H9 (cell line): ENCODE data around the gene PARP9. TPM values are rescaled to one million over a fixed set of nuclear protein-coding genes. Genes with fewer than 3 reads are reported as not detected.

ENCODE experiments used
- DNase-seq: peaks from one replicate; pipeline ENCODE4 v3.0.0-alpha.2; 2017
- H2AFZ ChIP-seq: one replicate; pipeline ENCODE4 v1.6.1; 2013; ENCODE audit warnings: mild to moderate bottlenecking, low read length, control low read depth, moderate library complexity
- H2AK5ac ChIP-seq: 2 replicates; pipeline ENCODE4 v1.6.1; 2013; ENCODE audit warnings: low read length, control low read depth, mixed read lengths; ENCODE audit not compliant: insufficient read length
- H2BK120ac ChIP-seq: one replicate; pipeline ENCODE4 v1.6.1; 2013; ENCODE audit warnings: low read depth, mild to moderate bottlenecking, low read length, control low read depth, inconsistent platforms; ENCODE audit not compliant: poor library complexity, severe bottlenecking
- H2BK12ac ChIP-seq: 2 replicates; pipeline ENCODE4 v1.6.1; 2013; ENCODE audit warnings: low read length, control low read depth, mixed read lengths, low read depth; ENCODE audit not compliant: insufficient read length
- H2BK15ac ChIP-seq: 2 replicates; pipeline ENCODE4 v1.6.1; 2013; ENCODE audit warnings: low read depth, low read length, control low read depth
- H2BK20ac ChIP-seq: one replicate; pipeline ENCODE4 v1.6.1; 2013; ENCODE audit warnings: low read depth, mild to moderate bottlenecking, low read length, control low read depth, inconsistent platforms; ENCODE audit not compliant: poor library complexity, severe bottlenecking
- H2BK5ac ChIP-seq: 2 replicates; pipeline ENCODE4 v1.6.1; 2013; ENCODE audit warnings: low read length, control low read depth, mixed read lengths; ENCODE audit not compliant: insufficient read length
- H3K14ac ChIP-seq: 2 replicates; pipeline ENCODE4 v1.6.1; 2013; ENCODE audit warnings: low read length, control low read depth; ENCODE audit not compliant: insufficient read depth
- H3K18ac ChIP-seq: 2 replicates; pipeline ENCODE4 v1.6.1; 2013; ENCODE audit warnings: low read depth, mild to moderate bottlenecking, mixed read lengths, low read length, control low read depth; ENCODE audit not compliant: insufficient read length
- H3K23ac ChIP-seq: 2 replicates; pipeline ENCODE4 v1.6.1; 2013; ENCODE audit warnings: low read length, control low read depth, mixed read lengths, low read depth; ENCODE audit not compliant: insufficient read length
- H3K23me2 ChIP-seq: 2 replicates; pipeline ENCODE4 v1.6.1; 2013; ENCODE audit warnings: low read depth, mild to moderate bottlenecking, mixed read lengths, low read length, control low read depth; ENCODE audit not compliant: insufficient read length, poor library complexity, severe bottlenecking
- H3K27ac ChIP-seq: 2 replicates; pipeline ENCODE4 v1.5.1; 2013; ENCODE audit warnings: low read length, control low read depth, mixed read lengths, low read depth; ENCODE audit not compliant: insufficient read length
- H3K27me3 ChIP-seq: 2 replicates; pipeline ENCODE4 v1.6.1; 2013; ENCODE audit warnings: low read length, control low read depth, inconsistent platforms; ENCODE audit not compliant: insufficient read depth
- H3K4ac ChIP-seq: 2 replicates; pipeline ENCODE4 v1.6.1; 2013; ENCODE audit warnings: low read depth, mild to moderate bottlenecking, control low read depth, inconsistent platforms, low read length, moderate library complexity
- H3K4me1 ChIP-seq: 2 replicates; pipeline ENCODE4 v1.6.1; 2013; ENCODE audit warnings: low read length, control low read depth, inconsistent platforms; ENCODE audit not compliant: insufficient read depth
- H3K4me2 ChIP-seq: 2 replicates; pipeline ENCODE4 v1.6.1; 2013; ENCODE audit warnings: low read length, control low read depth, mixed read lengths; ENCODE audit not compliant: insufficient read length, insufficient read depth
- H3K56ac ChIP-seq: 2 replicates; pipeline ENCODE4 v1.6.1; 2013; ENCODE audit warnings: low read depth, mild to moderate bottlenecking, mixed read lengths, low read length, control low read depth; ENCODE audit not compliant: insufficient read length
- H3K79me1 ChIP-seq: 2 replicates; pipeline ENCODE4 v1.6.1; 2013; ENCODE audit warnings: low read depth, mild to moderate bottlenecking, moderate library complexity, low read length, control low read depth, inconsistent platforms; ENCODE audit not compliant: insufficient read depth, poor library complexity, severe bottlenecking
- H3K79me2 ChIP-seq: 2 replicates; pipeline ENCODE4 v1.6.1; 2013; ENCODE audit warnings: low read length, control low read depth, inconsistent platforms; ENCODE audit not compliant: insufficient read depth
- H3K9ac ChIP-seq: 2 replicates; pipeline ENCODE4 v1.6.1; 2013; ENCODE audit warnings: low read length, control low read depth, mixed read lengths; ENCODE audit not compliant: insufficient read length; ENCODE audit errors: extremely low read depth
- H3K9me3 ChIP-seq: one replicate; pipeline ENCODE4 v1.6.1; 2013; ENCODE audit warnings: low read depth, low read length, inconsistent platforms; ENCODE audit not compliant: control insufficient read depth
- H3T11ph ChIP-seq: one replicate; pipeline ENCODE4 v1.6.1; 2013; ENCODE audit warnings: mild to moderate bottlenecking, low read length, control low read depth, inconsistent platforms
- H4K20me1 ChIP-seq: one replicate; pipeline ENCODE4 v1.6.1; 2013; ENCODE audit not compliant: control insufficient read depth, insufficient read length, insufficient read depth
- H4K5ac ChIP-seq: 2 replicates; pipeline ENCODE4 v1.6.1; 2013; ENCODE audit warnings: low read depth, mild to moderate bottlenecking, mixed read lengths, low read length, control low read depth; ENCODE audit not compliant: insufficient read length
- H4K8ac ChIP-seq: replicated peaks from 2 replicates; pipeline ENCODE4 v1.6.1; 2013; ENCODE audit warnings: low read length, control low read depth, mixed read lengths, low read depth; ENCODE audit not compliant: insufficient read length
- H4K91ac ChIP-seq: 2 replicates; pipeline ENCODE4 v1.6.1; 2013; ENCODE audit warnings: low read depth, mild to moderate bottlenecking, moderate library complexity, mixed read lengths, low read length, control low read depth; ENCODE audit not compliant: insufficient read length
- H3K27ac Mint-ChIP-seq, 3 experiments: 2 replicates in 2 of 3; 3 replicates in 1 of 3; pipeline ENCODE4 v1.8.0; 2020 to 2021; ENCODE audit warnings: mixed read lengths in 3 of 3, mild to moderate bottlenecking in 1 of 3, moderate library complexity in 1 of 3
- H3K27me3 Mint-ChIP-seq: 2 replicates; pipeline ENCODE4 v1.8.0; 2021; ENCODE audit warnings: low read depth, mild to moderate bottlenecking, moderate library complexity, mixed read lengths
- H3K36me3 Mint-ChIP-seq, 3 experiments: 2 replicates in 2 of 3; 3 replicates in 1 of 3; pipeline ENCODE4 v1.8.0; 2020 to 2021; ENCODE audit warnings: low read depth in 3 of 3, mixed read lengths in 3 of 3; ENCODE audit not compliant: insufficient read depth in 1 of 3
- H3K4me1 Mint-ChIP-seq, 2 experiments: 2 replicates each; pipeline ENCODE4 v1.8.0; 2020; ENCODE audit warnings: mixed read lengths in 2 of 2
- H3K4me3 Mint-ChIP-seq, 2 experiments: 2 replicates in 1 of 2; 3 replicates in 1 of 2; pipeline ENCODE4 v1.8.0; 2020 to 2021; ENCODE audit warnings: mild to moderate bottlenecking in 2 of 2, mixed read lengths in 2 of 2, moderate library complexity in 1 of 2
- H3K9me3 Mint-ChIP-seq, 2 experiments: 2 replicates in 1 of 2; 3 replicates in 1 of 2; pipeline ENCODE4 v1.8.0; 2020; ENCODE audit warnings: mild to moderate bottlenecking in 2 of 2, mixed read lengths in 2 of 2, moderate library complexity in 1 of 2
- WGBS: extraction: QIAGEN DNeasy Blood & Tissue Kit; methylation state at CpG from one replicate; pipeline ENCODE4 v1.1.7; 2013; ENCODE audit warnings: missing lambda C conversion rate, low lambda C conversion rate, mixed read lengths; ENCODE audit not compliant: insufficient read length; ENCODE audit errors: extremely low coverage; 5-methylcytosine and 5-hydroxymethylcytosine counted together
- total RNA-seq: library from RNA; stranded (reverse); gene quantifications from 2 replicates; pipeline ENCODE4 v1.2.1, GENCODE V29; 2021
- TF ChIP-seq, protein P1 (sequence below): fragments of 200-600 bp; sonication (generic); conservative IDR thresholded peaks from 3 replicates; pipeline ENCODE4 v1.8.0; 2021; ENCODE audit warnings: antibody characterized with exemption, mild to moderate bottlenecking

PARP9 gene
- total RNA-seq, 1 experiment from 2014 or later, result 3.4 TPM

DNA sequence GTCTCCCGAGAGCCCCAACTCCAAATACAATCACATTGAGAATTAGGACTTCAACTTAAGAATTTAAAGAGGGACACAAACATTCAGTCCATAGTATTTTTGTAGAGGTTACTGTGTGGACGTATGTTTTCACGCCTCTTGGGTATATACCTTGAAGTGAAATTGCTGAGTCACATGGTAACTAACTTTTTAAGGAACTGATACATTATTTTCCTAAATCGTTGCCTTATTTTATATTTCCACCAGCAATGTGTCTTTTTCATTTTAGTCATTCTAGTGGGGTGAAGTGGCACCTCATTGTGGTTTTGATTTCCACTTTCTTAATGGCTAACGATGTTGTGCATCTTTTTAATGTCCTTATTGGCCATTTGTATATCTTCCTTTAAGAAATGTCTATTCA is 25.2 kb upstream of the PARP9 start:
- DNase-seq, result no peak
- Histone ChIP-seq H2BK15ac (no peak overlapping the region), H3K27me3 (no peaks in the 10 kb centered on the region), H3K4me2 (no peak overlapping the region), H3K4ac (no peak overlapping the region), H4K5ac (no peak overlapping the region), H3K18ac (no peak overlapping the region), H4K20me1 (no peaks in the 10 kb centered on the region), H4K8ac (no peak overlapping the region), H2BK120ac (no peak overlapping the region), H3K79me1 (no peaks in the 10 kb centered on the region), H3K9ac (no peak overlapping the region), H2AFZ (no peak overlapping the region), H2BK5ac (no peak overlapping the region), H2BK20ac (no peak overlapping the region), H3K79me2 (no peaks in the 10 kb centered on the region), H4K91ac (no peak overlapping the region), H3T11ph (no peak overlapping the region), H2BK12ac (no peak overlapping the region), H3K56ac (no peak overlapping the region), H3K23me2 (no peaks in the 10 kb centered on the region), H3K27ac (no peak overlapping the region), H3K9me3 (no peaks in the 10 kb centered on the region), H2AK5ac (no peak overlapping the region), H3K23ac (no peak overlapping the region), H3K14ac (no peak overlapping the region), H3K4me1 (no peaks in the 10 kb centered on the region; the same call in 1 of the 2 replicates)
- Mint-ChIP-seq H3K27ac (no peak overlapping the region), H3K9me3 (peaks cover 3 to 4% of the 10 kb centered on the region in 2 experiments; a peak in 2 of 5 replicates), H3K36me3 (no peaks in the 10 kb centered on the region; a peak in 3 of 7 replicates), H3K4me3 (no peak overlapping the region), H3K4me1 (peaks cover 14 to 24% of the 10 kb centered on the region in 2 experiments), H3K27me3 (no peaks in the 10 kb centered on the region)
- TF ChIP-seq, protein P1, sequence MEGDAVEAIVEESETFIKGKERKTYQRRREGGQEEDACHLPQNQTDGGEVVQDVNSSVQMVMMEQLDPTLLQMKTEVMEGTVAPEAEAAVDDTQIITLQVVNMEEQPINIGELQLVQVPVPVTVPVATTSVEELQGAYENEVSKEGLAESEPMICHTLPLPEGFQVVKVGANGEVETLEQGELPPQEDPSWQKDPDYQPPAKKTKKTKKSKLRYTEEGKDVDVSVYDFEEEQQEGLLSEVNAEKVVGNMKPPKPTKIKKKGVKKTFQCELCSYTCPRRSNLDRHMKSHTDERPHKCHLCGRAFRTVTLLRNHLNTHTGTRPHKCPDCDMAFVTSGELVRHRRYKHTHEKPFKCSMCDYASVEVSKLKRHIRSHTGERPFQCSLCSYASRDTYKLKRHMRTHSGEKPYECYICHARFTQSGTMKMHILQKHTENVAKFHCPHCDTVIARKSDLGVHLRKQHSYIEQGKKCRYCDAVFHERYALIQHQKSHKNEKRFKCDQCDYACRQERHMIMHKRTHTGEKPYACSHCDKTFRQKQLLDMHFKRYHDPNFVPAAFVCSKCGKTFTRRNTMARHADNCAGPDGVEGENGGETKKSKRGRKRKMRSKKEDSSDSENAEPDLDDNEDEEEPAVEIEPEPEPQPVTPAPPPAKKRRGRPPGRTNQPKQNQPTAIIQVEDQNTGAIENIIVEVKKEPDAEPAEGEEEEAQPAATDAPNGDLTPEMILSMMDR, result no peak
- WGBS, result no CpG with 5 or more reads among the region's 5 CpGs
